ENCODE results near the gene OR2F2. TPM values are rescaled to one million over a fixed set of nuclear protein-coding genes. Genes with fewer than 3 reads are reported as not detected.
A peak's percentile ranks its signal among the peaks of the same experiment; 100 is the strongest.

Gene OR2F2
- total RNA-seq, 2 donors from 2014 or later = not detected

DNA sequence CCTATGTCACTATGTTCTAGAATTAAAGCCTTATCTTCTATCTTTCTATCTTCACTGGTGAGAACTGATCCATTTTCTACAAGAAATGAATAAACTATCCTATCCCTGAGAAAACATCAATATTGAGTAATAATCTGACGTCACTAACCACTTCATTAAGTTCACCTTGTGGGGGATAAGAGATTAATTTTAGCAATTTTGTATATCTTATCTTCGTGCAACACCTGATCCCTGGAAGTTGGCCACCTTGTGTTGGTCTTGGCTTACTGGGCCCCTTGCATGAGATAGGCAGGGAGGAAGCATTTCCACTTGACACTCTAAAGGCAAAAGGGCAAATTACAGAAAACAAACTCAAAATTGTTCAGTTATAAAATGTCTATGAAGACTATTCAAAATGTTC lies 45.0 kb downstream of the OR2F2 start:
- ATAC-seq (peak; percentile 47), DNase-seq (peak in 2 of 4 donors; percentile 38 to 51)
- Histone ChIP-seq H3K4me1 (peaks cover 5% of the 10 kb centered on the region), H3K27ac (no peak overlapping the region), H3K9me3 (no peaks in the 10 kb centered on the region), H3K27me3 (no peaks in the 10 kb centered on the region), H3K4me3 (no peak overlapping the region), H3K36me3 (replicated peaks in 1 of 2; ENCODE audit: insufficient read depth in 1 of 2, low read depth in 2 of 2) (no peaks in the 10 kb centered on the region)
- intact Hi-C loops (cut with DNase I) = no loop called here
- TF ChIP-seq, protein P1, sequence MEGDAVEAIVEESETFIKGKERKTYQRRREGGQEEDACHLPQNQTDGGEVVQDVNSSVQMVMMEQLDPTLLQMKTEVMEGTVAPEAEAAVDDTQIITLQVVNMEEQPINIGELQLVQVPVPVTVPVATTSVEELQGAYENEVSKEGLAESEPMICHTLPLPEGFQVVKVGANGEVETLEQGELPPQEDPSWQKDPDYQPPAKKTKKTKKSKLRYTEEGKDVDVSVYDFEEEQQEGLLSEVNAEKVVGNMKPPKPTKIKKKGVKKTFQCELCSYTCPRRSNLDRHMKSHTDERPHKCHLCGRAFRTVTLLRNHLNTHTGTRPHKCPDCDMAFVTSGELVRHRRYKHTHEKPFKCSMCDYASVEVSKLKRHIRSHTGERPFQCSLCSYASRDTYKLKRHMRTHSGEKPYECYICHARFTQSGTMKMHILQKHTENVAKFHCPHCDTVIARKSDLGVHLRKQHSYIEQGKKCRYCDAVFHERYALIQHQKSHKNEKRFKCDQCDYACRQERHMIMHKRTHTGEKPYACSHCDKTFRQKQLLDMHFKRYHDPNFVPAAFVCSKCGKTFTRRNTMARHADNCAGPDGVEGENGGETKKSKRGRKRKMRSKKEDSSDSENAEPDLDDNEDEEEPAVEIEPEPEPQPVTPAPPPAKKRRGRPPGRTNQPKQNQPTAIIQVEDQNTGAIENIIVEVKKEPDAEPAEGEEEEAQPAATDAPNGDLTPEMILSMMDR (IDR thresholded peaks at IDR 0.05) = no peak
- WGBS, 2 donors = 3 to 16% methylated on average over 2 of the region's 2 CpGs

DNA sequence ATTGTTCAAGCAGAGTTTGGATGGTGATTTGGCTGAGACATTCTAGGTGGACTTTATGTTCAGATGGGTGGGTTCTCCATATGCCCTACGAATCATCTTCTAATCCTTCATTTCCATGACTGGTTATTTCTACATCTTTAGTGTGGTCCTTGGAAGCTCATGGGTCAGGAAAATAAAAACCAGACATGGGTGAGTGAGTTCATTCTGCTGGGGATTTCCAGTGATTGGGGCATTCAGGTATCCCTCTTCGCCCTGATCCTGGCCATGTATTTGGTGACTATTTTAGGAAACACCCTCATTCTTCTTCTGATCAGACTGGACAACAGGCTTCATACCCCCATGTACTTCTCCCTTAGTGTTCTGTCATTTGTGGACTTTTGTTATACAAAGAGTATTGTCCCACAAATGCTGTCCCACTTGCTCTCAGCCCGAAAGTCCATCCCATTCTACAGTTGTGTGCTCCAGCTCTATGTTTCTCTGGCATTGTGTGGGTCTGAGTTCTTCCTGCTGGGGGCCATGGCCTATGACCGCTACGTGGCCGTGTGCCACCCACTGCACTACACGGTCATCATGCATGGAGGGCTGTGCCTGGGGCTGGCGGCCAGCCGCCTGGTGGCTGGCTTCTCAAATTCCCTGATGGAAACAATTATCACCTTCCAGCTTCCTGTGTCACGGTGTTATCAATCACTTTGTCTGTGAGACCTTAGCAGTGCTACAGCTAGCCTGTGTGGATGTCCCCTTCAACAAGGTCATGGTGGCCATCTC lies 45.9 kb downstream of the OR2F2 start:
- no peak overlapping the region for H3K4me3 ChIP-seq
- WGBS, 2 donors = 91 to 98% methylated on average over 9 to 10 of the region's 10 CpGs
- H3K9me3 ChIP-seq = no peaks in the 10 kb centered on the region
- no peak for DNase-seq
- H3K36me3 ChIP-seq (replicated peaks in 1 of 2; ENCODE audit: insufficient read depth in 1 of 2, low read depth in 2 of 2) = no peaks in the 10 kb centered on the region
- no peak for ATAC-seq
- H3K27ac ChIP-seq = no peak overlapping the region
- intact Hi-C loops (cut with DNase I) = no loop called here
- H3K4me1 ChIP-seq = peaks cover 5% of the 10 kb centered on the region
- TF ChIP-seq, protein P1 (IDR thresholded peaks at IDR 0.05) = no peak
- no peak for TF ChIP-seq POLR2A (IDR thresholded peaks at IDR 0.05)
- no peaks in the 10 kb centered on the region for H3K27me3 ChIP-seq

DNA sequence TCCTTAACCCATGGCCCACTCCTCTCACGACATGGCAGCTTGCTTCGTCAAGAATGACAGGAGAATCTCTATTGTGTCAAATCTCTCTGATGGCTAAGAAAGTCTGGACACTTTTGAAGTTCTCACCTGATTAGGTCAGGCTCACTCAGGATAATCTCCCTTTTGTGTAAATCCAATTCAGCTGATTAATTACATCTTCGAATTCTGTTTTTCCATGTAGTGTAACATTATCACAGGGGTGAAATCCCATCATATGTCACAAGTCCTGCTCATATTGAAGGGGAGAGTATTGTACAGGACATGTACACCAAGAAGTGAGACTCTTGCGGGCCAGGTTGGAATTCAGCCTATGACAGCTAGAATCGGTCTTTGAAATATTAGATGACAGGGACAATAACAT lies 48.9 kb downstream of the OR2F2 start:
- peaks cover 5% of the 10 kb centered on the region for H3K4me1 ChIP-seq
- H3K36me3 ChIP-seq (replicated peaks in 1 of 2; ENCODE audit: insufficient read depth in 1 of 2, low read depth in 2 of 2) = no peaks in the 10 kb centered on the region
- no peak overlapping the region for H3K27ac ChIP-seq
- TF ChIP-seq, protein P1 (IDR thresholded peaks at IDR 0.05) = no peak
- no peak for TF ChIP-seq POLR2A (IDR thresholded peaks at IDR 0.05)
- H3K27me3 ChIP-seq = no peaks in the 10 kb centered on the region
- DNase-seq (no peak), ATAC-seq (no peak)
- intact Hi-C loops (cut with DNase I) = no loop called here
- H3K9me3 ChIP-seq = no peaks in the 10 kb centered on the region
- H3K4me3 ChIP-seq = no peak overlapping the region
- WGBS, 2 donors = 85 to 91% methylated on average over 5 of the region's 5 CpGs

Other genes with a start within 250 kb of the OR2F2 start
- gene CTAGE6, start 177.5 kb upstream of the OR2F2 start, total RNA-seq = under 1 TPM in 1 of 2 donors, not detected in 1; 0.26 TPM
- gene TCAF1, start 33.1 kb upstream of the OR2F2 start, total RNA-seq = 10 to 100 TPM; 15.8 to 21.0 TPM
- not detected for gene OR2F1, start 19.6 kb downstream of the OR2F2 start, total RNA-seq
- gene OR6B1, start 65.1 kb downstream of the OR2F2 start, total RNA-seq = not detected
- gene OR2A5, start 113.7 kb downstream of the OR2F2 start, total RNA-seq = not detected
- gene OR2A25, start 134.6 kb downstream of the OR2F2 start, total RNA-seq = not detected
- not detected for gene OR2A12, start 151.0 kb downstream of the OR2F2 start, total RNA-seq
- gene OR2A2, start 174.3 kb downstream of the OR2F2 start, total RNA-seq = not detected
- not detected for gene OR2A14, start 187.9 kb downstream of the OR2F2 start, total RNA-seq
- 10 to 100 TPM in 1 of 2 donors, 1 to 10 TPM in 1; 6.5 to 19.1 TPM for gene CTAGE4, start 248.2 kb downstream of the OR2F2 start, total RNA-seq